Dedifferentiated amniotic fluid mesenchymal stem cell (primary cell): Measurements from ENCODE around the gene GINS1.

Experiments used
- DNase-seq: peaks from one replicate; pipeline ENCODE4 v3.0.0-alpha.2; 2016; ENCODE audit errors: extremely low spot score

GINS1 gene

DNA sequence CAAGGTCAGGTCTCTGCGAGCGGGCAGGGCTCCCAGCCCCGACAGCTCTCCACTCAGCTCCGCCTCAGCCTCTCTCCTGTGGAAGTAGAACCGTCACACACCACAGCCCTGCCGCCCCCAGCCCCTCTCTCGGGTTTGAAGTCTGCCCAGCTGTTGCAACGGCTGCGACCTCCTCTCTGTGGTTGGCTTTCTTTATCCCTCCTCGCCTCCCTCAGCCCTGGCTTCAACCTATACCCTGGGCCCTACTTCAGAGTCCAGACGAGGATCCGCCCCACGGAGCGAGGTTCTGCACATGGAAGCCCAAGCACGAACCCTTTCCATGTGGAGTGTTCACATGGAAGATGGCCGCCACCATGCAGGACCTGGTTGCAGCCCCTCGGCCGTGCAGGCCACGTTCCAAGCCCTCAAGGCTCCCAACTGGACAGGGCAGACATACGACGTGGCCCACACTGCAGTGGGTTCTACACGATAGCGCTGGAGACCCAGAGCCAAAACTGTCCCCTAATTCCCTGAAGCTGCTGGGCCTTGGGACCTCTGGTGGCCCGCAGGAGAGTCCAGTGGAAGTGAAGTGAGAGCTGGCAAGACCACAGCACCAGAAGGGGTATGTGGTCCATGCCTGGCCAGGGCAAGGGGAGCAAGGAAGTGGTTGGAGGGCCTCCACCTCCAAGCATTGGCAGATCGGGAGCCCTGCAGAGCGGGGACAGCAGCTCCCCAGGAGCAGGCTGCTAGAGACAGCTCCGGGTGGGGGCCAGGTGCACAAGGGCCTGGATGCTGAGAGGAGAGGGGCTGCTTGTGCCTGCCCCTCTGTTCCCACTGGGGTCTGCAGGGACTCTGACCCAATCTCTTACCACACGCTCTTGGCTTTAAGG, 69.8 kb downstream of the GINS1 start:
- DNase-seq, result no peak

DNA sequence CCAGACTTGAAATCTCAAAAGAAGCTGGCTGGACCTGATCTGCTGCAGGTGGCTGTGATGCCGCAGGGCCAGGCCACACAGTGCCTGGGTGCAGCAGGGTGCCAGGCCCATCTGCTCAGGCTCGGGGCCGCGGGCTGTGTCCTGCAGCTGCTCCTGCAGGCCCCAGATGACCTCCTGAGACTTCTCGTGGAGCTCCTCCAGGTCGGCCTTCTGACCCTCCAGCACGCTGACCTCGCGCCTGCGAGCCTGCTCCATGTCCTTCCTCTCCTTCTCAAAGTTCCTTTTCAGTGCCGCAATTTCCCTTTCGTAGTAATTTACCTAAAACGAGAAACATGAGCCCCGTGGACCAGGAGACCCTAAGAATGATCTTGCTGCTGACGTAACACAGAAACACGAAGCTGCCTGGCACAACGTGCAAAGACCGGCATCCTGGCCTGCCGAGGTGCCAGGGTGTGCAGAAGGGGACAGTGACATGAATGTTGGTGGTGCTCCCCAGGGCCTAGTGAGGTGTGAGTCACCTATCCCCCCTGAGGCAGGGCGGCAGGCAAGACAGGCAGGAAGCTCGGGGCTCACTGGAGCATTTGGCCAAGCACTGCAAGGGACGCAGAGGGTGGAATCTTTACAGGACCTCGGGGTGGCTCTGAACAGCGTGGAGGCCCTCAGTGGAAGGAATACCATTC, 71.6 kb downstream of the GINS1 start:
- DNase-seq, result no peak

DNA sequence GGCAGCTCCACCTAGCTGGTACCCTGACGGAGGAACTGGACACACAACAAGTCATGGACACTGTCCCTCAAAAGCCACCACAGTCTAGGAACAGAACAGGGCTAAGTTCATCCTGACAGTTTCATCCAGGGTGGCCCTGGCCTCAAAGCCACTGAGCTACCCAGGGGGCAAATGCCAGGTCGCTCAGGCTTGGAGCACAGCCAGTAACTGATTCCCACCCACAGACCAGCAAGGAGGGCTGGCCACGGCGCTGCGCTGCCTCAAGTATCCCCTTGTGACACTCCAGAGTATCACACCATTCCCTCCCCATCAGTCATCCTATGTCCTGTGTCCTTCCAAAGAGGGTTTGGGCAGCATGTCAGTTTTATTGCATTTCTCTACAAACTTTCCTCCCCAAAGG, 72.2 kb downstream of the GINS1 start:
- DNase-seq, result no peak

DNA sequence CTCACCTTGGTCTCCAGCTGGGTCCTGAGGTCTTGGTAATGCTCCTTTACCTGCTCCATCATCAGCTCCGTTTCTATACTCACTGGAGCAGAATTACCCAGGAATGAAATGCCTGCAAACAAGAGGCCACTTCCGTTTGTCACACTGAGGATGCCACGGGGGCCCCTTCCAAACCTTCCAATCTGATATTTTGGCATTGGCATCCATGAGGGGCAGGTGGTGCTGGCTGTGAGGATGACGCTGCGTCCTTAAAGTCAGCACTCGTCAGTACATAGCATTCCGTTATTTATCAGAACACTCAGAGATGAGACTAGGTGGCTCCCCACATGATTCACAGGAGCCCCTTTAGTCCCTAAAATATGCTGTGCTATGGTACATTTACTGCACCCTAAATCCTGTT, 72.7 kb downstream of the GINS1 start:
- DNase-seq, result no peak

DNA sequence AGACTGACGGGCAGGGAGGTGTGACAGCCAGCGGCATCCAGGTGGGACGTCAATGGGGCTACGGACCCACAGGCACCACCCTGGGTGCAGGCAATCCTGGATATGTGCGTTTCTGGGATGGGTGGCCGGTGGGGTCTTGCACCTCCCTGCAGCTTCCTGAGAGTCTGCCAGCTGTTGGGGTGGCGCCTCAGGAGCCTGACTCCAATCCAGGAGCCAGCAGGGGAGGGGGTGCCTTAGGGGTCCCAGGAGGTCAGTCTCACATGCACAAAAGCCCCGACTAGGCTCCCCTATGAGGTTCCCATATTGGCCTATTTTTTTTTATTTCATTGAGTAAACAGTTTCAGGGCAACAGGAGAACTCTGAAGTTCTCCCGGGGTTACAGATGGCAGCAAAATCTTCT, 73.3 kb downstream of the GINS1 start:
- no peak for DNase-seq

DNA sequence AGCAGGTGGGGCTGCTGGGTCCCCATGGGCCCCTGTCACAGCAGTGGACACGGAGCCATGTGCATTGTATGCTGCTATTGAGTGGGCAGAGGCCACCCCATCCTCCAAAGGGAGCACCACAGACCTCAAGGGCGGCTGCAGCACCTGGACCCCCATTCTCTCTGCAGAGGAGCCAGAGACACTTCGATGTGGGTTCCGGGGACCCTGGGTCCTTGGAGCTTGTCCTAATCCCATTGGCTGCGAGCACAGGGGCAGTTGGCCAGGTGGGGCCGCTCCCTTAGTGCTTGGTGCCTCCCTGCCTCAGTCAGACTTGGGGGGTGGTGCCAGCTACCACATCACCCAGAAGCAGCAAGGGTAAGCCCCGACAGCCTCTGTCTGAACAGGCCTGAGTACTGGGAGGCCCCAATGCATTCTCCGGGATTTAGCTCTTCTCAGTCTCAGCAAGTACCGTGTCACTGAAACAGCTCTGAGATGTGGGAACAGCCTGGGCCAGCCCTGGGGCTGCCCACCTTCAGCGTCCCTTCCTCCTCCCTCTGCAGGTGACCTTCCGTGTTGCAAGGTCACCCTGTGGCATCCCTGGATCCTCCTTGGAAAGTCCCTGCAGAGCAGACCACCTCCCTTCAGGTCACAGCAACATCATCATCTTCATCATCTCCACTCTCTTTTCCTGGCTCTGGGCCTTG, 73.9 kb downstream of the GINS1 start:
- no peak for DNase-seq

DNA sequence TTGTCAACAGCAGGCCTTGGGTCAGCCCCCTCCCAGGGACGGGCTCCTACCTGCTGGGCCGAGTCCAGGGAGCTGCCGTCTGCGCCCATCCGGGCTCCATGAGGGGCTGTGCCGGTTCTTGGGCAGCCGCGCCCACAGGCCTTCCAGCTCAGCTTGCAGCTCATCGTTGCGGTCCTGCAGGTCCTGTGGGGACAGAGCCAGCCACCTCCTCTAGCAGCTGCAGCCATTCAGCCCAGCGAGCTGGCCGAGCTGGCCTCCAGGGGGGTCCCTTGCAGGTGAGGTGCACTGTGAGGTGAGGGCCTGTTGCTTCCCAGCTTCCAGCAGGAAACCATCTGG, 74.4 kb downstream of the GINS1 start:
- no peak for DNase-seq

DNA sequence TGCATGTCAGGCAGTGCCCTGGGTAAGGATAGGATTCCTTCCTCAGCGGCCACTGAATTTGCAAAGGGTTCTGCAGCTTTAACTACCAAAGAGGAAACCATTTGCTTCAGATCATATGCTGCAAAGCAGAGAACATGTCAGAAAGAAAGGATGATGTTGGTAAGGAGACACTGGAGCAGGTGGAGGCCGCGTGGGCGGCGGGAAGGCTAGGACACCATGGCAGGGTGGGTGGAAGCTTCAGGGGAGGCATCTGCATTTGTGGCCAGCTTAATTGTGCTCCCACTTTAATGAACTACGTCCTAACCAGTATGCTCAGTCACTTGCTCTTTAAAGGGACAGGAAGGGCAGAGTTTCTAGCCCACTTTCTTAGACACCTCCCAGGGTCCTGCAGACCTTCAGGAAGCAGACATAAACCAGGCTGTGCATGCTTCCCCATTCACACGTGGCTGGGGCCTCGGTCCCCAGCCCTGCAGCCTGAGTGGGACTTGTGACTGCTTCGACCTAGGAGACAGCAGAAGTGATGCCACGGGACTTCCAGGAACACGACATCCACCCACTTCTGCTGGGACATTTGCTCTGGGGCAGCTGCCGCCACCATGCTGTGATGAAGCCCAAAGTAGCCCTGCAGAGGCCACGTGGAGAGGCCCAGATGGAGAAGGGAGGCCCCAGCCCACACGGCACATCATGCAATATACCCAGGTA, 76.1 kb downstream of the GINS1 start:
- DNase-seq, result no peak

DNA sequence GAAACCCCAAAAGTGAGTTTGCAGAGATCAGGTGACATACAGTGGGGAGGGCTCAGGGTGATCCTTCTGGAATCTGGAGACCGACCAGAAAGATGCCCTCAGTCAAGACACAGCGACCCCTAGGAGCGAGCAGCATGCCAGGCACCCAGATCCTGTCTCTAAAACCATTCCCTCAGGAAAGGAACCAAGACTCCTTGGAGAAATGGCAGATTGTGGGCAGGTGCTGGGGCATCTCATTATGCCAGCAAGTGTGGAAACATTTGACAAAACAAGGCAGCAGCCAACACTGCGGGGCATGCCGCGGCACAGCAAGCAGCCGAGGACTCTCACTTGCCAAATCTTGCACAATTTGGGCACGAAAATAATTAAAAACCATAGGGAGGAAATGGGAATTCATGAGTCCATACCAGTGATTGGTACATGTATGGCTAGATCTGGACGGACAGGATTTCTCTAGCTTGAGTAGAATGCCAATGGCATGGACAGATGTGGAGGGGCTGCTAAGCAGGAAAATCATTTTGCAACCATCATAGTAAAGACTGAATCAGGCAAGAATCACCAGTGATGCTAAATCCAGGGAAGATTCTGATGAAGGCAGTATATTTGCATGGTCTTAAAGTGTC, 76.9 kb downstream of the GINS1 start:
- DNase-seq, result no peak

DNA sequence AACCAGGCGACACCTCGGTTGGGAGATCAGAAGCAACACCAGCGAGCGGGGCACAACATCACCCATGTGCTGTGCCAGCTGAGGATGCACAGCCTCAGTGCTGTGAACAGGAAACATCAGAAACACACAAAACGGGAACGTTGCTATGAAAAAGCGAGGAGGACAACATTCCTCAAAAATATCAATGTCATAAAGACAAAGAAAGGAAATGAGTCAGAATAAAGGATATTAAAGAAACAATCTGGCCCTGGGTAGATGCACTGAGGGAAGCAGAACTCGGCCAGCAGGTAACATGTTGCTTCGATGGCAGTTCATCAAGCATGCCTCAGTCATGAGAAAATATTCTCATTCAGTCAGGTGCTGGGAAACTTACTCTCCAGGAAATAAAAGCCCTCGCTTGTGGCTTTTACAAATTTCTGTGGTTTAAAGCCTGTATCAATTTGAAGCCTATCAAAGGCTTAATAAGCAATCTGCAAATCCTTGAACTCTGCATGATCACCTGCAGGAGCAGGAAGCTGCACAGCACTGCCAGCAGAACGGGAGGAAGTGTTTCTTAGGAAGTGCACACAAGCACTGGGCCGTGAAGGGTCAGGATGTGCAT, 77.5 kb downstream of the GINS1 start:
- no peak for DNase-seq

DNA sequence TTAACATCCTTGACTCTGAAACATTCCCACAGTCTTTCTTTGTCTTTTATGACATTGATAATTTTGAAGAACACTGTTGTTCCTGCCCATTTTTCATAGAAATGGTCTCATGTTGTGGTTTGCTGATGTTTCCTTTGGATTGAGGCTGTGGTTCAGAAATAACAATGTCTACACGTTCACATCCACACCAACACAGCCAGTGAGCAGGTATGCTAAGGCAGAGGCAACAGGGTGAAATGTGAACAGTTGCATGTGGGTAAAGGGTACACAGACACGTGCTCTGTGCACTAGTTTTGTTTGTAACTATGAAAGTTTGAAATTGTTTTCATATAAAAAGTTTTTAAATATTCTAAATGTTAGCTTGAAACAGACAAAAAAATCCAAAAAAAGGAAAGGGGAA, 78.4 kb downstream of the GINS1 start:
- no peak for DNase-seq

DNA sequence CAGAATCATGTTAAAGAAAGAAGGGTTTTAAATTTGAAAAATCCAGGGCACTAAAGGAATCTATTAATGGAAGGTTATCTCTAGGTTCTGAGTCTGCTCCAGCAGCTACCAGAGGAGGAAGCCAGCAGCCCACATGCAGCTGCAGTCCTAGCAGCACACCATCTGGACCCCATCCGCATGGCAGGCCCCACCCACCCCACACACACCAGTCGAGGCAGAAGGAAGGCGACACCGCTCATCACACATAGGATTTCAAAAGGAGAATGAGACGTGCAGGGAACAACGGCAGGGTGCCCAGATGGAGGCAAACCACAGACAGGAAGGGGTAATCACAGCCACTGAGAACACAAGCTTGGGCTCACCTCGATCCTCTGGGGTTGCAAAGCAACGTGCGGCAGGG, 78.9 kb downstream of the GINS1 start:
- DNase-seq, result no peak

DNA sequence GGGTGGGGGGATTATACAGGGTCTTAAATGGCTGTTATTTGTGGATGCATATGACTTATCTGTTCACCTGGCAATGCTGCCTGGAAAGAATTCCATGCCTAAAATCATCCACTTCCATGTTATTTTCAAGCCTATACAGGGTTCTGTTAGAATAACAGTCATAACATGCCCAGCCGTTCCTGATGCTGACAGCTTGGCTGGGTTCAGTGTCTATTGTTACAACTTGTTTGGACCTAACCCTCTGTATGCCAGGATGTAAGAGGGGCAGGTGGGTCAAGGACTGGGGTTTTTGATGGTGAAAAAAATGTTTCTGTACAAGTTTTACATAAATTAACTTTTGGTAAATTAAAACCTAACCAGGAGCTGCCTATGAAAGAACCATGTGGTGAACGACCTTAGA, 79.8 kb downstream of the GINS1 start:
- DNase-seq, result no peak

DNA sequence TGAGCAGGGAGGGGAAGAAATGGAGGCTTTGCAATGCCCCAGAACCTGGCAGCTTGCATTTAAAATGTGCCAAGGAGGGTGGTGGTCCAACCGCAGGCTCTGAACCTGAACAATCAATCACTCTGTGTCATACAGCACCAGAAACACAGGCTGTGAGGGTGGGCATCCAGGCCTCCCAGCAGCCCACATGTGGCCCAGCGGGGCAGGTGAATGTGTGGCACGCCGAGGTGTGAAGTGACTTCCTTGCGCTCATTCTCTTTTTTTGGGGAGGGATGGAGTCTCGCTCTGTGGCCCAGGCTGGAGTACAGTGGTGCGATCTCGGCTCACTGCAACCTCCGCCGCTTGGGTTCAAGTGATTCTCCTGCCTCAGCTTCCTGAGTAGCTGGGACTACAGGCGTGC, 80.5 kb downstream of the GINS1 start:
- DNase-seq, result no peak

DNA sequence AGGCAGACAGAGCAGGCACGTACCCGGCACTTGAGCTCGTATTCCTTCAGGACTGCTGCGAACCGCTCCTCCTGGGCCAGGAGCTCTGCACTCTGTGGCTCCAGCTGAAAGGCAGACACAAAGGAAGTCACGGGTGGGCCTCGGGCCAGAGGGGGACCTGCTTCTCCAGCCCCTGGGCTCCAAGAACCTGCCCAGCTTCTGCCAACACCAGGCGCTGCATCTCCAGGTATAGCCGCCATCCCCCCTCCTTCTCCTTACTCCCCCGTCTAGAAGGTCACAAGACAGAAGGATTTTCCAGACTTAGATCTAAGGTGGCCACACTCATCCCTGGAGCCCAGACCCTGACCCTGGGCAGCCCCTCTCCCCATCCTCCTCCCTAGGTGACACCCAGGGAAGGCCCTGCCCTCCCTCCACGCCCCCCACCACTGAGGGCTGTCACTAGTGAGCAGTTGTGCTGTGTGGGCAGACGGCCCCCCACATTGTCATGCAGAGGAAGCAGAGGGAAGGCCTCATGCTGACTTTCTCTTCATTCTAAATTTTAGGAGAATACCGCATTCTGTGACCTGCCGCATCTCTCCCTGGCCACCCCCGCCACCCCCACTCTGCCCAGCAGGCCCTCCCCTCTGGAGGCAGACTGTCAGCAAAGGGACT, 81.9 kb downstream of the GINS1 start:
- no peak for DNase-seq

DNA sequence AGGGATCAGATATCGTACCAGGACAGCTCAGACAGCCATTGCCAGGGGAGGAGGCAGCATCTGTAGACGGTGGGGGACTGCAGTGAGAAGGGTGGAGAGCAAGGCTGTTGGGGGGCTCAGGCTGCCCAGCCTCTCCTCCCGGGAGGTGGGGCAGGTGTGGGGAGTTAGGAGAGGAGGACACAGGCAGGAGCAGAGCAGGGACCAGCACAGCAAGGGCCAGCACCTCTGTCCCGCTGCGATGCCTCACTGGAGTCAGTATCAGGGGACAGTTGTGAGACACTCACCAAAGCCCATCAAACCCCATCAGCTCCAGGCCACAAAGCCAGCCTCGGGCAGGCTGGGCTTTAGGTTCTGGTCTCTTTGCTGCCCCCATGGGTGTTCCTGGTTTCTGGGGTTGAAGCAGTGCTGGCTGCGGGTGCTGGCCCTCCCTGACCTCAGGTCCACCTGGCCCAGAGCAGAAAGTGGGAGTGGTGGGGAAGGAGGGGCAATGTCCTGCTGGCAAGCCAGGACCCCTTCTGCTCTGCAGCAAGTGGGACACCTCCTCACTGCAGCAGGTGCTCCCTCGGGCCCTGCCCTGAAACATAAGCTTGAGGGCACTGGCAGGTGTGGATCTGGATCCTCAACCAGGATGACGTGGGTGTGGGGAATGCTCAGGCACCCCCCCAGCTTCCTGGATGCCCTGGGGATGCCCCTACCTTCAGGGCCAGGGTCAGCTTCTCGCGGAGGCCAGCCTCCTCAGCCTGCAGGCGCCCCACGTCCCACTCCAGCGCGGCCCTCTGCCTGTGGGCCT, 83.4 kb downstream of the GINS1 start:
- DNase-seq, result no peak

DNA sequence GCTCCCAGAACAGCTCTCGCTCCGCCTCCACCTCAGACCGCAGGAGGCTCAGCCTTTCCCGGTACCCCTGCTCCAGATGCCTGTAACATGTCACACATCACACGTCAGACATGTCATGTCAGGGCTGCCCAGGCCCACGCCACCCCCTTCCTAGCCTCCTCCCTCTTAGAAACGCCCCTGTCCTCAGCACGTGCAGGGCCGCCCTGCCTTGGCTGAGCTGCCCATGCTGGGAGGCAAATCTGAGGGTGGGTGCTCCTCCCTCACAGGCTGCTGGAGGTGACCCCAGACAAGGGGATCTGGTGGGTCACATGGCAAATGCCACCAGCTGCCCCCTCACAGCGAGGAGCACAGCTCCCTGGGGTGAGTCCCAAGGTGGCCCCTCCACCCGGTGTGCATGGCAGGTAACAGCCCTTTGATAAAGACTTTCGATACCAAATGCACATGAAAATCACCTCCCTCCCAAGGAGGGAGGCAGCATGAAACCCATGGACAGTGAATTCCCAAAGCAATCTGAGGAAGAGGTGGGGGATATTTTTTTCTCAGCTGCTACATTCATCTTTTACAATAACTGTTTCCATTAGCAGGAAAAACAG, 84.1 kb downstream of the GINS1 start:
- DNase-seq, result no peak

DNA sequence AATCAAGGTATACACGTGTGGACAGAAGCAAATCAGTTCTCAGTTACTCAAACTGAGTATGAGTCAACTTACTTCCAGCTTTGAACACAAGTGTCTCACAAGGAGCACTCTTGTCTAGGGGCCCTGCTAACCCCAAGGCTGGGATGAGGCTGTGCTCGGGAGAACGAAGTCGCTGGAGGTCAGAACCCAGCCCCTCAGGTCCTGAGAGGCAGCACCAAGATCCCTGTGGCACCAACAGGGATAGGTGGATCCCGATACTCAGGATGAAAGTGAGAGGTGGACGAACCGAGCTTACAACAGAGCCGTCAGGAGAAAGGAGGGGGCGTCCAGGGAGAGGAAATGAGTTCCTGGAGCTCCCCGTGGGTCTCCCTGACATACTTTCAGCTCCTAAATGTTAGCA, 85.7 kb downstream of the GINS1 start:
- DNase-seq, result no peak

DNA sequence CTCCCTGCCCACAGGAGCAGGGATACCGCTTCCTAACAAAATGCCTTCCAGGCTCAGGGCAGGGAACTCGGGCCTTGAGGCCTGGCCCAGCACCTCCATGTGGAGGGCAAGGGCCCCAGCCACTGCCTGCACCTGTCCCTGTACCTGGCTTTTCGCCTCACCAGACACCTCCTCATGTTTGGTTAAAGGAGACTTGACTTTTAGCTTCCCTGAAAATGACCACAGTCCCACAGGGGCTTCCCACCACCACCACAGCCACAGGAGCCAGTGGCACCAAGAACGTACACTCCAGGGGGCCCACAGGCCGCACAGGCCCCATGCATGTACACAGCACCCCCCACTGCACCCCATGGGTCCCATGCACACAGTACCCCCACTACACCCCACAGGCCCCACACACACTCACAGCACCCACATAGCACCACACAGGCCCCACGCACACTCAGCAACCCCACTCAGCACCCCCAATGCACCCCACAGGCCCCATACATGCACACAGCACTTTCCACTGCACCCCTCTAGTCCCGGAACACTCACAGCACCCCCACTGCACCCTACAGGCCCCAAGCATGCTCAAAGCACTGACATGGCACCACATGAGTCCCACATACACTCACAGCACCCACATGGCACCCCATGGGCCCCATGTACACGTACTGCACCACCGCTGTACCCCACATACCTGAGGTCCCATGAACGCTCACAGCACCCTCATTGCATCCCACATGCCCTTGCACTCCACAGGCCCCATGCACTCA, 86.5 kb downstream of the GINS1 start:
- DNase-seq, result no peak
